ENCODE results near the gene ABCA9.

The ABCA9 gene

DNA sequence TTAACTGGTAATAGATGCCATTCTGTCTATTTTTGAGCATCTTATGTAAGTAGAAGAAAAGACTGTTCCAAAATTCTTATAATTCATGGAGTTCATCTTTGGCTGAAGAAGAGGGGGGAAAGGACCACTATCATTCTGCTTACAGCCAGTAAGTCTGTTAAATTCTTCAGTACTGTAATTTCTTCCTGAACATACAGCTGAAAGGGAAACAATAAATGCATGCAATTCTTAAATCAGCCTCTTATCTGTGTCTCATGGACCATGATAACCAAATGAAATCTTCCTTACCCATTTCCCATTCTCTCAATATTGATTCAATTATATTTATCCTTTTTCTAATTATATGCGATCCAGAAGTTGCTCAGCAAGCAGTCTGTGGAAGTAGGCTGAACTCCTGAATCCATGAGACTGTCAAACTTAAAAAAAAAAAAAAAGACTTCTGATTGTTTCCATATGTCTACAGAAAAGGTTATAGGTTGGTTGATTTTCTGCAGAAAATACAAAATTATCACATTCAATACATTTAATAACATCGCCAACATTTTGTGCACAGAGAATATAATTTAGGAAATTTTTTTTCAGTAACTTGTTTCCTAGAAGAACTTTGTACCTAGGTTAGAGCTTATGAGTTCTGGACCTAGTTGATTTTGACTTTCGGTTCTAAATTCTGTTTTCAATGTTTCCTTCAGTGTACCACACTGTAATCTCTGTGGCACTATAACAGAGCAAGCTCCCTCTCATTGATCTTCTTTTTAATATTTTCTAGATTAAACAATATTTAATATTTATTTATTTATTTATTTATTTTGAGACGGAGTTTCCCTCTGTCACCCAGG is 1.2 kb upstream of the ABCA9 start:
- no peaks in the 10 kb centered on the region for H3K4me1 ChIP-seq
- no peak overlapping the region for H2AFZ ChIP-seq
- H3K79me2 ChIP-seq = no peaks in the 10 kb centered on the region
- H3K27ac ChIP-seq = no peak overlapping the region
- no peak overlapping the region for H3K4me3 ChIP-seq (ENCODE audit: low read depth, low read length)
- no peak overlapping the region for H3K4me2 ChIP-seq (ENCODE audit: low read length)
- no peaks in the 10 kb centered on the region for H3K36me3 ChIP-seq (ENCODE audit: control insufficient read depth, insufficient read depth, low read length)
- no peaks in the 10 kb centered on the region for H3K9me3 ChIP-seq (ENCODE audit: control insufficient read depth, low read length)
- no peak overlapping the region for H3K9ac ChIP-seq
- TF ChIP-seq, protein P1, sequence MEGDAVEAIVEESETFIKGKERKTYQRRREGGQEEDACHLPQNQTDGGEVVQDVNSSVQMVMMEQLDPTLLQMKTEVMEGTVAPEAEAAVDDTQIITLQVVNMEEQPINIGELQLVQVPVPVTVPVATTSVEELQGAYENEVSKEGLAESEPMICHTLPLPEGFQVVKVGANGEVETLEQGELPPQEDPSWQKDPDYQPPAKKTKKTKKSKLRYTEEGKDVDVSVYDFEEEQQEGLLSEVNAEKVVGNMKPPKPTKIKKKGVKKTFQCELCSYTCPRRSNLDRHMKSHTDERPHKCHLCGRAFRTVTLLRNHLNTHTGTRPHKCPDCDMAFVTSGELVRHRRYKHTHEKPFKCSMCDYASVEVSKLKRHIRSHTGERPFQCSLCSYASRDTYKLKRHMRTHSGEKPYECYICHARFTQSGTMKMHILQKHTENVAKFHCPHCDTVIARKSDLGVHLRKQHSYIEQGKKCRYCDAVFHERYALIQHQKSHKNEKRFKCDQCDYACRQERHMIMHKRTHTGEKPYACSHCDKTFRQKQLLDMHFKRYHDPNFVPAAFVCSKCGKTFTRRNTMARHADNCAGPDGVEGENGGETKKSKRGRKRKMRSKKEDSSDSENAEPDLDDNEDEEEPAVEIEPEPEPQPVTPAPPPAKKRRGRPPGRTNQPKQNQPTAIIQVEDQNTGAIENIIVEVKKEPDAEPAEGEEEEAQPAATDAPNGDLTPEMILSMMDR (IDR thresholded peaks at IDR 0.05) = no peak
- H3K27me3 ChIP-seq (ENCODE audit: control insufficient read depth, insufficient read depth, low read length) = no peaks in the 10 kb centered on the region

DNA sequence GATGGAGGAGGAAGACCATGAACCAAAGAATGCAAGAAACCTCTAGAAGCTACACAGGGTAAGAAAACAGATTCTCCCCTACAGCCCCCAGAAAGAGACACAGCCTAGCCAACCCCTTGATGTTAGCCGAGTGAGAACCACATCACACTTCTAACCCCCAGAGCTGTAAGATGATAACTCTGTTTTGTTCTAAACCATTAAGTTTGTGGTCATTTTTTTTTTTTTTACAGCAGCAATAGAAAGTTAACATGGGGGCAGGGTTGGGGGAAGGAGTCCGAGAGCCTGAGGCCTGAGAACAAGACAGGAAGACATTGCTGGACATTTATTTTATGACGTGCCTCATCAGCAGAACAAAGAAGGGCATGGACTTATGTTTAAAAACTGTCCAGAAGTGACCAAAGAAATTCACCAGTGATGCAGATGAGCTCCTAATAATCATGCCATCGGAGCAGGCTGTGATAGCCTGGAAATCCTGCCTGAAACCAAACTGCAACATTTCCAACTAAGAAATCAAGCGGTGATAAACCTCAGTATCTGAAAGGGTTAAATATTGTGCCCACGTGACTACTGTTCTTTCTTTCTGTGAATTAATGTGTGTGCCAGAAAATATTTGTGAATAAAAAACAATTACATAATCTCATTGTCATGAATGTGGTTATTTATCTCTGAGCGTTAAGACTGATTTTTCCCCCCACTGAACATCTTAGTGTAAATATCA is 1.1 kb downstream of the ABCA9 start:
- Histone ChIP-seq H3K4me1 (no peaks in the 10 kb centered on the region), H3K27me3 (ENCODE audit: control insufficient read depth, insufficient read depth, low read length) (no peaks in the 10 kb centered on the region), H3K36me3 (ENCODE audit: control insufficient read depth, insufficient read depth, low read length) (no peaks in the 10 kb centered on the region), H3K9me3 (ENCODE audit: control insufficient read depth, low read length) (no peaks in the 10 kb centered on the region), H3K79me2 (no peaks in the 10 kb centered on the region), H3K27ac (no peak overlapping the region), H3K9ac (no peak overlapping the region), H2AFZ (no peak overlapping the region), H3K4me2 (ENCODE audit: low read length) (no peak overlapping the region), H3K4me3 (ENCODE audit: low read depth, low read length) (no peak overlapping the region)
- TF ChIP-seq, protein P1 (IDR thresholded peaks at IDR 0.05) = no peak

DNA sequence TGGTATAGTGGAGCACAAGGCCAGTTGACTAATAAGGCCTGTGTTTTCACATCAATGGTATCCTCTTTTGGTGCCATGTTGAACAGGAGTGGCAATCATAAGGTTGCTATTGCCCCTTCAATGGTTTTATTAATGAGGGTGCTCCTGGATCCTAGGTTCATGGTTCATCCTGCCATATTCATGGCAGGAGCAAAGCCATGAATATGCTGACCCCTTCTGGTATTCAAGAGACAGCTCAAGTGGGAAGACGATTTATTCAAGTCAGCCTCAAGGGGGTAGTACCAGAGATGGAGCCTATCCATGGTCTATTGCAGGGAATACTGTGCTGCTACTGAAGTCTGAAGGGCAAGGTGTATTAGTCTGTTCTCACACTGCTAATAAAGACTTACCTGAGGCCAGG is 2.6 kb downstream of the ABCA9 start:
- TF ChIP-seq, protein P1 (IDR thresholded peaks at IDR 0.05) = no peak
- Histone ChIP-seq H3K27me3 (ENCODE audit: control insufficient read depth, insufficient read depth, low read length) (no peaks in the 10 kb centered on the region), H3K4me1 (no peaks in the 10 kb centered on the region), H3K36me3 (ENCODE audit: control insufficient read depth, insufficient read depth, low read length) (no peaks in the 10 kb centered on the region), H3K27ac (no peak overlapping the region), H2AFZ (no peak overlapping the region), H3K9me3 (ENCODE audit: control insufficient read depth, low read length) (no peaks in the 10 kb centered on the region), H3K79me2 (no peaks in the 10 kb centered on the region), H3K4me3 (ENCODE audit: low read depth, low read length) (no peak overlapping the region), H3K4me2 (ENCODE audit: low read length) (no peak overlapping the region), H3K9ac (no peak overlapping the region)

DNA sequence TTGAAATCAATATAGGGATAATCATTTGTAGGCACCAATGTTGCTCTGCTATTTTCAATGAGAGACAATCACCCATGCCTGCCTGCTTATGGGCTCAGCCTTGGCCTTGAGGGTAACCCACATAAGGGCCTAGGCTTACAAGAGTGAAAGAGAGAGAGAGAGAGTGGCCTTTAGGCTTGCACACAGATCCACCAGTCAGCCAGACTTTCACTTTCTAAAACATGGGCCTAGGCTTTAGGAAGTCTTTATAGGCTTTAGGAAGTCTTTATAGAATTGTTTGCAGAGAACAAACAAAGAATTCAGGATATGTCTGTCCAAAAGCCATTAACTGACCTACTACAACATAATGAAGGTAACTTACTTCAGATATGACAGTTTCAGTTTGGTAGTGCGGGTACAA is 3.4 kb downstream of the ABCA9 start:
- H3K4me2 ChIP-seq (ENCODE audit: low read length) = no peak overlapping the region
- no peak overlapping the region for H2AFZ ChIP-seq
- H3K4me1 ChIP-seq = no peaks in the 10 kb centered on the region
- H3K36me3 ChIP-seq (ENCODE audit: control insufficient read depth, insufficient read depth, low read length) = no peaks in the 10 kb centered on the region
- no peak overlapping the region for H3K27ac ChIP-seq
- H3K27me3 ChIP-seq (ENCODE audit: control insufficient read depth, insufficient read depth, low read length) = no peaks in the 10 kb centered on the region
- no peaks in the 10 kb centered on the region for H3K9me3 ChIP-seq (ENCODE audit: control insufficient read depth, low read length)
- no peak overlapping the region for H3K9ac ChIP-seq
- no peaks in the 10 kb centered on the region for H3K79me2 ChIP-seq
- TF ChIP-seq, protein P1 (IDR thresholded peaks at IDR 0.05) = no peak
- no peak overlapping the region for H3K4me3 ChIP-seq (ENCODE audit: low read depth, low read length)

All from parathyroid adenoma (tissue), 2 donors.